Right lobe of liver (tissue), 6 donors: ENCODE results near the gene PHETA1. TPM values are rescaled to one million over a fixed set of nuclear protein-coding genes. Genes with fewer than 3 reads are reported as not detected.
A peak's percentile ranks its signal among the peaks of the same experiment; 100 is the strongest.

Source experiments
- ATAC-seq, 4 donors: fragments of 200-7000 bp; cut with Tn5 transposase; one replicate each; pipeline ENCODE4 v1.9.1; 2020; ENCODE audit warnings: mild to moderate bottlenecking in 4 of 4, moderate library complexity in 4 of 4
- DNase-seq, 3 donors: peaks; one replicate each; pipeline ENCODE4 v3.0.0-alpha.2; 2020
- H3K27ac ChIP-seq, 3 donors: fragments of 200-600 bp; one replicate each; pipeline ENCODE4 v1.8.0; 2022
- H3K27me3 ChIP-seq, 2 donors: fragments of 200-600 bp; one replicate each; pipeline ENCODE4 v1.8.0; 2022
- H3K36me3 ChIP-seq, 4 donors: fragments of 200-600 bp; sonication (generic) in 1 of 4; one replicate each; pipeline versions ENCODE4 v1.5.1 to v1.8.0; 2017 to 2022; ENCODE audit warnings: control low read depth in 1 of 4
- H3K4me1 ChIP-seq, 4 donors: fragments of 200-600 bp; sonication (generic) in 1 of 4; one replicate each; pipeline versions ENCODE4 v1.5.1 to v1.8.0; 2017 to 2022; ENCODE audit warnings: control low read depth in 1 of 4
- H3K4me3 ChIP-seq, 3 donors: fragments of 200-600 bp; one replicate each; pipeline ENCODE4 v1.8.0; 2022
- H3K9me3 ChIP-seq, 4 donors: fragments of 200-600 bp; sonication (generic) in 1 of 4; one replicate each; pipeline versions ENCODE4 v1.5.1 to v1.8.0; 2017 to 2022; ENCODE audit warnings: control low read depth in 1 of 4
- POLR2A ChIP-seq: fragments of 450-650 bp; IDR thresholded peaks from one replicate; pipeline ENCODE4 v1.6.1; 2017; ENCODE audit warnings: antibody characterized with exemption, mild to moderate bottlenecking
- WGBS: methylation state at CpG from one replicate; pipeline ENCODE4 v1.1.6; 2018; ENCODE audit warnings: low coverage, low lambda C conversion rate; ENCODE audit not compliant: insufficient coverage; ENCODE audit errors: missing lambda C conversion rate; 5-methylcytosine and 5-hydroxymethylcytosine counted together
- intact Hi-C, 2 donors: fragments of 100-400 bp; cut with DNase I; formaldehyde crosslinking; loops; one replicate each; pipeline versions ENCODE4 v1.11.2 to v1.14.1; 2022
- total RNA-seq, 6 experiments: library from RNA; depleted of rRNA in 2 of 6; stranded (reverse); fragments of >200 nt in 2 of 6; fragmentation: NEBNext Ultra II Directional in 3 of 6; extraction: Animal tissue kit (Norgen Biotek cat#: 25700) in 3 of 6; gene quantifications; one replicate each; pipeline versions ENCODE4 v1.1.0 to v1.2.4, GENCODE V29; 2016 to 2023
- TF ChIP-seq, protein P1 (sequence below), 4 donors: fragments of 200-600 bp in 3 of 4; fragments of 450-650 bp in 1 of 4; IDR thresholded peaks; one replicate each; pipeline versions ENCODE4 v1.5.1 to v1.8.0; 2016 to 2022; ENCODE audit warnings: antibody characterized with exemption in 4 of 4, mild to moderate bottlenecking in 2 of 4
- donor health status: DM: no; HTN: yes; CAD: no.
- donor health status: DM: no; HTN: no; CAD: no.
- donor health status: DM: no; HTN: no; CAD: no.
- donor health status: DM: no; HTN: yes; CAD: no.
- donor health status: DM: no; HTN: yes; CAD: no.

Gene PHETA1
- total RNA-seq, 6 experiments from 2014 or later: 4.2 to 14.8 (median 7.0) TPM

DNA sequence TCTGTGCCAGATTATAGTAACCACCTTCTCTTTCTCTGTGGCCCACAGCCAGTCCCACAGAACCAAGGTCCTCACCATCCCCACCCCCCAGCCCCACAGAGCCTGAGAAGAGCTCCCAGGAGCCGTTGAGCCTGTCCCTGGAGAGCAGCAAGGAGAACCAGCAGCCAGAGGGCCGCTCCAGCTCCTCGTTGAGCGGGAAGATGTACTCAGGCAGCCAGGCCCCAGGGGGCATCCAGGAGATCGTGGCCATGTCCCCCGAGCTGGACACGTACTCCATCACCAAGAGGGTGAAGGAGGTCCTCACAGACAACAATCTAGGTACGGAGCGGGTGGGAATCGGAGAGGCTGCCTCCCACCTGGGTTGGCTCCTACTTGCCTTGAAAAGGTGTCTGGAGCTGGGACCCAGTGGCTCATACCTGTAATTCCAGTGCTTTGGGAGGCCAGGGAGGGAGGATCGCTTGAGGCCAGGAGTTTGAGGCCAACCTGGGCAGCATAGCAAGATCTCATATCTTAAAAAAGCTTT is 34.4 kb downstream of the PHETA1 start:
- WGBS: no CpG with 5 or more reads among the region's 11 CpGs

DNA sequence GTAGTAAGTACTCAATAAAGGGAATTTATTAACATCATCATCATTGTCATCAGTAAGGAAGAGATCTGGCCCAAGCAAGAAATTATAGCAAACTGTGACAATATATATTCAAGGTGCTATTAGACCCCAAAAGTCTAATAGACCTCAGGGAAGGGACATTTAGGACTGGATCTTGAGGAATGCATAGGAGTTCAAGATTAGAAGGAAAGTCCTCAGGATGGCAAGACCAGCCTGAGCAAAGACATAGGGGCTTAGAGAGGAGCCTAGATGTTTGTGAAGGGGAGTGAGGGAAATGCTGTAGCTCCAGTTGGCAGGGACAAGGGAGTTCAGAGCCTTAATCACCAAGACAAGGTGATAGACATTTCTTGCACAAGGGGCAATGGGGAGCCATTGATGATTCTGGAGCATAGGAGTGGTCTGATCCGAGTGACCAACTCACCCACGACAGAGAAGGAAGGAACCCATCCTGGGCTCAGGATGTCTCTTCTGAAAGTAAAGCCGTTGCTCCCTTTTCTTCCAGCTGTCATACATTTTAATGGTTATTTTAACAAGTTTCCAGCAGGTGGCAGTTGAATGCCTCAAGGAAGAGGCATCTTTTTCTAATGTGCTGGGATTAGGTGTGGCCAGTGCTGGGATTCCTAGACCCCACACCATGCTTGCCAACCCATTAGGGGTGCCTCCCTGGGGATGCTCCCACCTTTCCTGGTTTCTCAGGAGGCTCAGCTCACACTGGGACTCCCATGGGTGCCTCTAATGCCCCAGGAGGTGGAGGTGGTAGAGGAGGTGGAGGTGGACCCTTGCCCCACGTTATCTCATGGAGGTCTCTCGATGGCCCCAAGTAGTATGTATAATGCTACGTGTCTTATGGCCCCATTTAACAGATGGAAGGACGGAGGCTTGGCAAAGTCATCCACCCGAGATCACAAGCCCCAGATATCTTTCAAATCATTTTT is 37.8 kb downstream of the PHETA1 start:
- H3K27ac ChIP-seq: no peak overlapping the region
- ATAC-seq (peak; percentile 40 to 71 (median 53)), DNase-seq (no peak)
- 44% methylated on average over 6 of the region's 8 CpGs for WGBS
- peaks cover 0 to 2% (median 0%) of the 10 kb centered on the region in 4 donors for H3K36me3 ChIP-seq
- H3K27me3 ChIP-seq: no peaks in the 10 kb centered on the region
- TF ChIP-seq, protein P1, sequence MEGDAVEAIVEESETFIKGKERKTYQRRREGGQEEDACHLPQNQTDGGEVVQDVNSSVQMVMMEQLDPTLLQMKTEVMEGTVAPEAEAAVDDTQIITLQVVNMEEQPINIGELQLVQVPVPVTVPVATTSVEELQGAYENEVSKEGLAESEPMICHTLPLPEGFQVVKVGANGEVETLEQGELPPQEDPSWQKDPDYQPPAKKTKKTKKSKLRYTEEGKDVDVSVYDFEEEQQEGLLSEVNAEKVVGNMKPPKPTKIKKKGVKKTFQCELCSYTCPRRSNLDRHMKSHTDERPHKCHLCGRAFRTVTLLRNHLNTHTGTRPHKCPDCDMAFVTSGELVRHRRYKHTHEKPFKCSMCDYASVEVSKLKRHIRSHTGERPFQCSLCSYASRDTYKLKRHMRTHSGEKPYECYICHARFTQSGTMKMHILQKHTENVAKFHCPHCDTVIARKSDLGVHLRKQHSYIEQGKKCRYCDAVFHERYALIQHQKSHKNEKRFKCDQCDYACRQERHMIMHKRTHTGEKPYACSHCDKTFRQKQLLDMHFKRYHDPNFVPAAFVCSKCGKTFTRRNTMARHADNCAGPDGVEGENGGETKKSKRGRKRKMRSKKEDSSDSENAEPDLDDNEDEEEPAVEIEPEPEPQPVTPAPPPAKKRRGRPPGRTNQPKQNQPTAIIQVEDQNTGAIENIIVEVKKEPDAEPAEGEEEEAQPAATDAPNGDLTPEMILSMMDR (IDR thresholded peaks at IDR 0.05): peak; percentile 28 to 44 (median 41)
- TF ChIP-seq POLR2A: no peak
- no peaks in the 10 kb centered on the region for H3K4me1 ChIP-seq
- H3K4me3 ChIP-seq: no peak overlapping the region
- H3K9me3 ChIP-seq: no peaks in the 10 kb centered on the region
- intact Hi-C loops: no loop called here

More for the DNA sequence above, 34.4 kb downstream of the PHETA1 start:
- H3K4me3 ChIP-seq: no peak overlapping the region
- peaks cover 0 to 4% (median under 1%) of the 10 kb centered on the region in 4 donors for H3K36me3 ChIP-seq
- DNase-seq: no peak
- ATAC-seq: no peak
- no peak overlapping the region for H3K27ac ChIP-seq
- intact Hi-C loops: no loop called here
- no peaks in the 10 kb centered on the region for H3K4me1 ChIP-seq
- TF ChIP-seq POLR2A: no peak
- TF ChIP-seq, protein P1 (IDR thresholded peaks at IDR 0.05): no peak
- H3K9me3 ChIP-seq: no peaks in the 10 kb centered on the region
- H3K27me3 ChIP-seq: no peaks in the 10 kb centered on the region

DNA sequence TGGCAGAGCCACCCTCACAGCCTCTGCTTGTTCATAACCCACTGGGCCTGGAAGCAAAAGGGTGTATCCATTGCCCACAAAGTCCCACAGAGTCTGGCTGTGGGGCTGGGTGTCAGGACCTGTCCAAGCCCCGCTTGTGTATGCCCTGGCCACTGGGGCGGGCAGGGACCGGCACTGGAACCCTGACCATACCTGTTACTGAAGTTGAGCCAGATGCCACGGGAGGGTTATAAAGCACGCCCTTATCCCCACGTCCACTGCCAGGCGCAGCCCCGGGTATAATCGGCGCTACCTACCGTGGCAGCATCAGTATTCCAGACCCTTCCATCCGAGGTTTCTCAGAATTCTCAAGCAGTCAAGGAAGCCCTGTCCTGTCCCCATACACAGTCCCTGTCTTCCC is 40.8 kb downstream of the PHETA1 start:
- no peaks in the 10 kb centered on the region for H3K27me3 ChIP-seq
- TF ChIP-seq POLR2A: no peak
- TF ChIP-seq, protein P1 (IDR thresholded peaks at IDR 0.05): no peak
- no peak for DNase-seq
- peak in 3 of 4 donors; percentile 4 to 18 (median 9) for ATAC-seq
- no peak overlapping the region for H3K4me3 ChIP-seq
- H3K36me3 ChIP-seq: no peaks in the 10 kb centered on the region
- H3K4me1 ChIP-seq: no peaks in the 10 kb centered on the region
- intact Hi-C loops: no loop called here
- H3K9me3 ChIP-seq: no peaks in the 10 kb centered on the region
- WGBS: no CpG with 5 or more reads among the region's 12 CpGs
- H3K27ac ChIP-seq: no peak overlapping the region

DNA sequence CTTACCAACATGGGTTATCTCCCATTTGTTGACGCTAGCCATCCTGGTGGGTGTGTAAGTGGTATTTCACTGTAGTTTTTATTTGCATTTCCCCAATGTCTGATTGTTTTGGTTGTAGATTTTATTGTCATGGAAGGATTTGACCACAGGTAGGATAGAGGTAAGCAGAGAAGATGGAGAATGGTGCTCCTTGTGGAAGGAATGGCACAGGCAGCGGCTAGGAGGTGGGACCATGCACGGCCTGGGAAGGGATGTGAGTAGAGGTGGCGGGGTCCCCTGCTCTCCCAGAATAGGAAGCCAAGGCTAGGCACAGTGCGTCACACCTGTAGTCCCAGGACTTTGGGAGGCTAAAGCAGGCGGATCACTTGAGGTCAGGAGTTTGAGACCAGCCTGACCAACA is 41.4 kb downstream of the PHETA1 start:
- H3K27ac ChIP-seq: no peak overlapping the region
- no peaks in the 10 kb centered on the region for H3K27me3 ChIP-seq
- intact Hi-C loops: no loop called here
- H3K4me1 ChIP-seq: no peaks in the 10 kb centered on the region
- no peaks in the 10 kb centered on the region for H3K36me3 ChIP-seq
- no peak for TF ChIP-seq POLR2A
- TF ChIP-seq, protein P1 (IDR thresholded peaks at IDR 0.05): no peak
- H3K4me3 ChIP-seq: no peak overlapping the region
- ATAC-seq (no peak), DNase-seq (no peak)
- 96% methylated on average over 4 of the region's 6 CpGs for WGBS
- H3K9me3 ChIP-seq: no peaks in the 10 kb centered on the region
